Kidney tubule cell (primary cell): ENCODE measurements around the gene ARSD.
"Not testable (repeated sequence)": the region's sequence is repeated elsewhere in the genome, so short reads cannot be mapped to it uniquely, and the experiment has no call there.

Experiments used
- DNase-seq: peaks from one replicate; pipeline ENCODE4 v3.0.0-alpha.2; 2018; ENCODE audit warnings: low spot score

The ARSD gene, protein sequence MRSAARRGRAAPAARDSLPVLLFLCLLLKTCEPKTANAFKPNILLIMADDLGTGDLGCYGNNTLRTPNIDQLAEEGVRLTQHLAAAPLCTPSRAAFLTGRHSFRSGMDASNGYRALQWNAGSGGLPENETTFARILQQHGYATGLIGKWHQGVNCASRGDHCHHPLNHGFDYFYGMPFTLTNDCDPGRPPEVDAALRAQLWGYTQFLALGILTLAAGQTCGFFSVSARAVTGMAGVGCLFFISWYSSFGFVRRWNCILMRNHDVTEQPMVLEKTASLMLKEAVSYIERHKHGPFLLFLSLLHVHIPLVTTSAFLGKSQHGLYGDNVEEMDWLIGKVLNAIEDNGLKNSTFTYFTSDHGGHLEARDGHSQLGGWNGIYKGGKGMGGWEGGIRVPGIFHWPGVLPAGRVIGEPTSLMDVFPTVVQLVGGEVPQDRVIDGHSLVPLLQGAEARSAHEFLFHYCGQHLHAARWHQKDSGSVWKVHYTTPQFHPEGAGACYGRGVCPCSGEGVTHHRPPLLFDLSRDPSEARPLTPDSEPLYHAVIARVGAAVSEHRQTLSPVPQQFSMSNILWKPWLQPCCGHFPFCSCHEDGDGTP

DNA sequence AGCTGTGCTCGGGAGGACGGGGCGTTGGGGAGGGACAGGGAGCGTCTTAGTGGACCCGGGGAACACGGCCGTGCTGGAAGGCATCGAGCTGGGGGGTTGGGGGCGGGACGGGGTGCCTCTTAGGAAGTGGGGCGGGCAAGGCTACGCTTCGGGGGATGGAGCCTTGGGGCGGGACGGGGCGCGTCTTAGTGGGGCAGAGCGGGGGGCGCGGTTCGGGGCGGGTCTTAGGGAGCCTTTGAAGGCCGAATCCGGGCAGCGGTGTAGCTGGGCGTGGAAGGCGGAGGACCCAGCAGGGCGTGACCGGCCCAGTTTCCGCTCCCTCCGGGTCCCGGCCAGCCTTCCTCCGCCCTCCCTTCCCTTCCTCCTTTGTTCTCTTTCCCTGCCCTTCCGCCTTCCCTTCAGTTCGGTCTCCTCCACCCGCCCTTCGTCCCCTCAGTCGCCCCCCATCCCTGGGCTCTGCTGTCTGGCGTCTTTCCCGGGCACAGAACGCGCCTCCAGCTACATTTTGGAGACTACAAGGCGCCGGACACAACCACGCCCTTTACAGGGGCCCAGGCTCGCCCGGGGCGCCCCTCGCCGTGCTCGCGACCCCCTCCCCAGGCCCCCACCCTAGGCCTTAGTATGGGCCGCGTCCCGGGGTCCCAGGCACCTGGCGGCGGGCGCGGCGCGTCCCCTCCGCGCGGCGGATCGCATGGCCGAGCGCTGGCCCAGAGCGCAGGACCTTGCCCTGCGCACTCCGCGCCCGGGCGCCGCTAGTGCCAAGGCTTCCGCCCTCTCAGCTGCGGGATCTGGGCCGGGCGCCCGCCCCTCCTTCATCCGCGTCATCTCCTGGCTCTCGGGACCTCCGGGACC lies at the start of gene ARSD:
ARSD (minus strand) TSS at position 757 of the 852 bp plus-strand sequence; CDS start at position 693, 64 bp downstream.
- DNase-seq, result peak; percentile 96

DNA sequence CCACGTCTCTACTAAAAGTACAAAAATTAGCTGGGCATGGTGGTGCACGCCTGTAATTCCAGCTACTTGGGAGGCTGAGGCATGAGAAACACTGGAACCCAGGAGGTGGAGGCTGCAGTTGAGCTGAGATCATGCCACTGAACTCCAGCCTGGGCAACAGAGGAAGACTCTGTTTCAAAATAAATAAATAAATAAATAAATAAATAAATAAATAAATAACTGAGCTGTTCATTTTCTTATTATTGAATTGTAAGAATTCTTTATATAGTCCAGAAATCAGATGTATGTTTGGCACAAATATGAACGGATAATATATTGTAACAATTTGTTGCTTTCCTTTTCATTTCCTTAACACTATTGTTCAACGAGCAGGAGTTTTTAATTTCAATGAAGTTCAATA lies 49.5 kb upstream of the ARSD start:
- not testable (repeated sequence) for DNase-seq

DNA sequence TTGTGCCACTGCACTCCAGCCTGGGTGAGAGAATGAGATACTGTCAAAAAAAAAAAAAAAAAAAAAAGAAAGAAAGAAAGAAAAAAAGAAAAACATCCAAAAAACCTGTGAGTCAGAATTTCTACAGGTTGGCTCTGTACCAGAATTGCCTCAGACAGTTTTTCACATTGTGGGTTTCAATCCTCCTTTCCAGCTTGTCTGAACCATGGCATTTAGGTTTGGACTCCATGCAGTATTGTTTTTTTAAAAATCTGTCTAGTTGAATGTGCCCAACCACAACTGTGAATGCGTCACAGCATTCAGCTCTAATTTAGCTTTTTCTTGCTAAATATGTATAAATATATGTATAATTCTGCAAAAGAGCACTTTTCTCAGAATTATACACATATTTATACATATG lies 45.8 kb upstream of the ARSD start:
- DNase-seq, result no peak

DNA sequence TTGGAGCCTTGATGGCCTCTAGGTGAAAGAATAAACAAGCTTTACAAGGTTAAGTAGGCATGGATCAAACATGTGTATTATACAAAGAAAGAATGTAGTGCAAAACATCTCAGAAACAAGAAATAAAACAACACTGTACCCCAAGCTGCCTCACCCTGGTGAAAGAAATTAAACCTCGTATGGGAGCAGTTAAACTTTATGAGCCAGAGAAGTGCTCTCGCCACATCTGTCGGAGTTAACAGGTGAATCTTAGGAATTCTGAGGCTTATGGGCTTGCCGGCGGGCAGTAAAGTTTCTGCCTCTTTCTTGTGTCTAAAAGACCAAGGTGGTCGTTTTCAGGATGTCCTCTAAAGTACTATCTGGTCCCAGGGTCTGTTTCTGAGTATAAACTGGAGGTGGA lies 43.3 kb upstream of the ARSD start:
- DNase-seq, result no peak

DNA sequence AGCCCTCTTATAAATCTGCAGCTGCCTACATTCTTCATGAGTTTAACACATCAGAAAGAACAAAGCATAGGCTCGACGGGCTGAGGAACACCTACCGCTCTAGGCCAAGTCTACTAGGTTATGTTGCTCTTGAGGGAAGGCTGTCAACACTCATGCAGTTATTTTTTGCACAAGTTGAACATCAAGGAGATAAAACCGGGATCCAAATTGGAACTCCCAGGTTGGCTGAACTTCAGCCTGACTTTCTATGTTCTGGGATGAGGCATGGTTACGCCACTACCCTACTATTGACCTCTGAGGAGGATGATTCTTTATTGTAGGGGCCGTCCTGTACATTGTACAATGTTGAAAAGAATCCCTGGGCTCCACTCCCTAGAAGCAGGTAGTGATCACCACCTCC lies 39.9 kb upstream of the ARSD start:
- DNase-seq, result no peak

DNA sequence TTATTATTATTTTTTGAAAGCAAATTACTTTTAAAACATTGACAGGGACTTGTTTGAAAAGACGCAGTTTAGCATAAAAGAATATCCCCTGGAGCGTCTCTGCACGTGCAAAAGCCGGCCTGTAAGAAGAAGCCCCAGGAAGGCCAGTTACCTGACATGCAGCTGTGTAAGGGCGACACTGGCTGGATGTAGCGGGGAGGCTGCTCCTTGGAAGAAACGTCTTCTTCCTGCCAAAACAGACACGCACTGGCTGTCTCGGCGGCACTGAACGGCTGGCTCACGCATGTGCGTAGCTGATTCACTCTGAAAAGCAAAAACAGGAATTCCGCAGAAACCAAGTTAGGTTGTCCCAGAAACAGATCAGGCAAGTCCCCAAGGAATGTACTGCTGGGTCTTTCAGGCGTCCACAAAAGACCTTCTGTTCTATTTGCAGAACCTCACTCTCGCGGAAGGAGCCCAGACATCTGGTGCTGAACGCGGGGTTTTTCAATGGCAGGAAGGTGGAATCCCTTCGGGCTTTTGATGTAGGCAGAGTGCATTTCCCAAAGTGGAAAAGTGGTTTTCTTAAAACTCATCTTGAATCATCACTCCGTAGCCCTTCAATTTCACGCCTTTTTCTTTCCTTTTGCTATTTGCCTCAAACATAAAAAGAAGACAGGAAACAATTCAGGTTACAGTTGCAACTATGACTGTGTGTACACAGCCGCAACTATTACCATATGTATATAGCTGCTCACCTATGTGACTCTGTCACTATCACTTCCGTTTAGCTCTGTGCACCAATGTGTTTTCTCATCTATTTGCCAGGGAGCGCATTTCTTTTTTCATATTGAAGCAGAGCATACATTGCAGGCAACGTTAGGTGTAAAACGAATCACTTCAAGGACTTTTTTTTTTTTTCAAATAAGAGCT lies 39.1 kb upstream of the ARSD start:
- DNase-seq, result peak; percentile 7

DNA sequence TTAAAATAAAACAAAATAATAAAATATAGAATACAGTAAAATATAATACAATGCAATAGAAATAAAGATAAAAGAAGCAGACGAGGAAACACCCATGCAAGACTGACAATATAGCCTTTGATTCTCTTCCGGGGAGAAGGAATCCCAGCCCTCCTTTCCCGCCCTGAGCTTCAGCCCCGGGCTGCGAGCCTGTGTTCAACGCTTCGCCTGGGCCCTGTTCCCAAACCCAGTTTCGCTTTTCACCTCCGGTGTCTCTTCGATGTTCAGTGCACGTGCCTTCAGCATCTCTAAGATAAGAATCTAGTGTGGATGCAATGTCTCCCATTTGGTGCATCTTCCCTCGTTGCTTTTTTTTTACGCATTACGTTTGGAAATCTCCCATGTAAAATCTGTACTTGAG lies 38.4 kb upstream of the ARSD start:
- DNase-seq, result no peak

DNA sequence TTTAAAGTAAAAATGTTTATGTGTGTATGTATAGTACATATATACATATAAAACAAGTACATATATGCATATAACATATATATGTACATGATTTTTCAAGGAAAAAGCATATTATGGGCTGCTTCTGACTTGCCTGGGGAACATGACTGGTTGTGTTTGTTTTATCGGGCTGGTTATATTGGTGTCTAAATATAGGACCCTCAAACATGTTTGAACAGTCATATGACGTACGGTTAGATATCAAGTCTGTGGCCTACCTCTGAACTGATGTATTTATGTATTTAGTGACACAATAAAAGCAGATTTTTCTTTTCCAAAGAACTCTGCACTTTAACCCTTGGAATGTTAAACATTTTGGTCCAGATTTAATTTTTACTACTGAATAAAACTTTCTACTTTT lies 37.9 kb upstream of the ARSD start:
- DNase-seq, result no peak

DNA sequence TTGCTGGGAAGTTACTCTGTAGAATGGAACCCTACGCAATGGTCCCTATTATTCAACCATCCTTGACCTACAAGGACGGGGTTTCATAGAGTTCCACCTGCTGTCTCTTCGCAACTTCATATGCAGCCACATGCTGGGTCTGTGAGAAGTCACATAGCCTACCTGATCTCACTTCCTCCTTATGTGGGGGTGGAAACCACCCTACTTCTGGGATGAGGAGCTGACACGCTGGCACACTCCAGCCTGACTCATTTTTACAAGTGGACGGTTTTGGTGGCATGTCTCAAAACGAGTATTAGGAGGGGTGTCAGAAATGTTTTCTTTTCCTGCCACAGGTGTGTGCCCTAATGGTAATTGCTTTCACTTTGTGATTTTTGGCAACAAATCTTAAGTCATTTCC lies 36.8 kb upstream of the ARSD start:
- DNase-seq, result peak; percentile 87

DNA sequence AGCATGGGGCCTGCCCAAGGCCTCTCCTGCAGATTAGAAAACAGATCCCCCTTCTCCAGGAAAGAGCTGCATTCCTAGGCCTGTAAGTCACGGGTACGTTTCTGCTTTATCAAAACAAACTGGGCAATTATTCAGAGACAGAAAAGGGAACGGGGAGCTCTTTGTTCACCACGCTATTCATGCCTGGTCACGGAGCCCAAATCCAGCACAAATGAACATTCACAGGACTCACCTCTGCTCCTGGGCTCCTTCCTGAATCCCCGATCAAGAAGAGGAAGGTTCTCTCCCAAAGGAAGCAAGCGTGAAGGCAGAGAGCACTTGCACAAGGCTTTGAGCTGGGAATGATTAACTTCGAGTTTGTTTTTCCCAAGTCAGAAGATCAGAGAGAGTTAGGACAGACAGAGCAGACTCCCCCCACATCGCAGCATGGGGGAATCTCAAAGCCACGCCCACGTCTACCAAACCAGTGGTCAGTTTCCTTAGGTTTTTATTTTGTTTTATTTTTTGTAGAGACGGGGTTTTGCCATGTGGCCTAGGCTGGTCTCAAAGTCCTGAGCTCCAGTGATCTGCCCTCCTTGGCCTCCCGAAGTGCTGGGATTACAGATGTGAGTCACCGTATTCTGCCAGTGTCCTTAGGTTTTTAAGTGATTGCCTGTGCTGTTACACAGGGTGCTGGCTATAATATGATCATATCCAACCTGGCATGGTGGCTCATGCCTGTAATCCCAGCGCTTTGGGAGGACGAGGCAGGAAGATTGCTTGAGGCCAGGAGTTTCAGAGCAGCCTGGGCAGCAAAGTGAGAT lies 35.1 kb upstream of the ARSD start:
- DNase-seq, result peak; percentile 90

DNA sequence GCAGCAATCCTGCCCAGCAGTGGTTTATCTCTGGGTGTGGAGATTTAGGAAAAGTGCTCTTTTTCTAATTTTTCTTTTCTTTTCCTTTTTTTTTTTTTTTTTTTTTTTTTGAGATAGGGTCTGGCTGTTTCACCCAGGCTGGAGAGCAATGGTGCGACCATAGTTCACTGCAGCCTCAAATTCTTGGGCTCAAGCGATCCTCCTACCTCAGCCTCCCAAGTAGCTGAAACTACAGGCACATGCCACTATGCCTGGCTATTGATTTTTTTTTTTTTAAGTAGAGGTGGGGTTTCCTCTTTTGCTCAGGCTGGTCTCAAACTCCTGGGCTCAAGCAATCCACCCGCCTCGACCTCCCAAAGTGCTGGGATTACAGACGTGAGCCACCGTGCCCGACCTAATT lies 34.3 kb upstream of the ARSD start:
- DNase-seq, result not testable (repeated sequence)

DNA sequence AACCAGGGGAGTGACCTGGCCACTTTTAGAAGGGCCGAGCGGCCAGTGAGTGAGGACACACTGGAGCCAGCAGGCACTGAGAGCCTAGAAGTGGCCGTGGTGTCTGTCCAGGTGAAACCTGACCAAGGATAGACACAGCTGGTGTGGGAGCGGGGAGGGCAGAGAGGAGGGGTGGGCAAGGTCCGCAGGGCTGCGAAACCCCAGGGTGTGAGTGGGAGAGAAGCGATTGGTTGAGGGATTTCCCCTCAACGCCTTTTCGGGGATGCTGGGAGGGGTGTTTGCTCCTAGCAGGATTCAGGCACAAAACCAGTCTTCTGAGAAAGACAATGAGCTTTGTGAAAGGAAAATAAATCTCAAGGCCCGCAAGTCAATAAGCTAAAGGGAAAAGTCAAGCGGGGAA lies 33.2 kb upstream of the ARSD start:
- no peak for DNase-seq

DNA sequence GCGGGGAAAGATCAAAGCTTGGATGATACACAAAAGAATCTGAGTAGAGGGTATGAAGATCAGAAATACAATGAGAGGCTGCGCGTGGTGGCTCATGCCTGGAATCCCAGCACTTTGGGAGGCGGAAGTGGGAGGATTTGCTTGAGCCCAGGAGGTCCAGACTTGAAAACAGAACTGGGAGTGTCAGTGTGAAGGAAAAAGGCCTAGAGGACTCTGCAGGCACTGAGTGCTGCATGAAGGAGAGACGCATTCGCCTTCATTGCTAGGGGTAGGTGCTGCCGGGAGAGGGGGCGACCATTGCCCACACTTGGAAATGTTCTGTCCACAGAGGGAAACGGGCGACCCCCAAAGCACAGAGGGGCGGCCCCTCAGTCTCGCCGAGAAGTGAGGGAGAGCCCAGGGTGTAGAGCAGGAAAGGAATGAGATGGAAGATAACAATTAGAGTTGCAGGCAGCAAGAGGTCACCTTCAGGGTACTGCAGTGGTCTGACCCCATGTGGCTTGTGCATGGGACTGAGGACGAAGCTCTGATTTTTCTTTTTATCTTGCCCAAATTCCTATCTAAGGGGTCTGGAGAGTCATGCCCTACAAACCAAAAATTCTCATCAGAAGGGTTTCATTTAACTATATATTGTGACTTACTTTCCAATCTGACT lies 31.8 kb upstream of the ARSD start:
- no peak for DNase-seq

DNA sequence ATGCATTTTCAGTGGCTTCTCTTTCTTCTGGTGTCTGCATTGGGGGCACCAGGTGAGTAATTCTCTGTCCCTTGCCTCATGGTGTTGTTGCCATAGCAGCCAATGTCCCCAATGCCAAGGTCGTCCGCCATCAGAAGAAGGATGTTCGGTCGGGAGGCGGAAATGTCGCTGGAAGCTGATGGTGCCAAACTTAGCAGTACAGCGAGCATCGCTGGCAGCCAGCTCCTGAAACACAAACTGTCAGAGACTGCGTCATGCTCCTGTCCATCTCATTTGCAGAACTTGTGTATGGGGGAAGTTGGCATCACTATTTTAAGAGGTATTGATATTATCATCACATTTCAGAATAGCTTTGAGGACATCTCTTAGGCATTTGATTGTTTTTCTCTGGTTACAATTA lies 29.1 kb upstream of the ARSD start:
- no peak for DNase-seq

DNA sequence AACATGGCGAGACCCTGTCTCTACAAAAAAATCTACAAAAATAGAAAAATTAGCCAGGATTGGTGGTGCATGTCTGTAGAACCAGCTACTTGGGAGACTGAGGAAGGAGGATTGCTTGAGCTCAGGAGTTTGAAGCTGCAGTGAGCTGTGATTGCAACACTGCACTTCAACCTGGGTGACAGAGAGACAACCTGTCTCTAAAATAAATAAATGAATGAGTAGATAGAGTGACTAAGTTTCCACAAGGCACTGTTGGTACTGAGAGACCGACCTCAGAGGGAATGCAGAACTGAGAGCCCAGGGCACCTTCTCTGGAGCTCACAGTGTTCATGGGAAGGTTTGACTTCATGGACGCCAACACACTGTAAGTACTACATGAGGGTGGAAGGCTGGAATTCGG lies 26.7 kb upstream of the ARSD start:
- no peak for DNase-seq

DNA sequence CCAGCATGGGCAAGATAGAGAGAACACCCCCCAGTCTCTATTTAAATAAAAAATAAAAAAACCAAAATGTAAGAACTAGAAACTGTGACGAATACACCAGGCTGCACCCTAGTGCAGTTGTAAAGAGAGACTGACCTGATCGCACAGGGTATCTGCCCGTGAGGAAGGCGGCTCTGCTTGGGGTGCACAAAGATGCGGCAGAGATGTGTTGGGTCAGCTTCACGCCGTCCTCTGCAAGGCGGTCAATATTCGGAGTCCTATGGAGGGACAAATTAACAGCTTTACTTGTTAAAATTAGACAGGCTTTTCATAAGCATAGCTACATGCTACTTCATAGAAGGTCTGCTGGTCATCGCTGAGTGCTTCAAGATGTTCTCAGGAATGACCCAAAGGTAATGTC lies 26.1 kb upstream of the ARSD start:
- no peak for DNase-seq

DNA sequence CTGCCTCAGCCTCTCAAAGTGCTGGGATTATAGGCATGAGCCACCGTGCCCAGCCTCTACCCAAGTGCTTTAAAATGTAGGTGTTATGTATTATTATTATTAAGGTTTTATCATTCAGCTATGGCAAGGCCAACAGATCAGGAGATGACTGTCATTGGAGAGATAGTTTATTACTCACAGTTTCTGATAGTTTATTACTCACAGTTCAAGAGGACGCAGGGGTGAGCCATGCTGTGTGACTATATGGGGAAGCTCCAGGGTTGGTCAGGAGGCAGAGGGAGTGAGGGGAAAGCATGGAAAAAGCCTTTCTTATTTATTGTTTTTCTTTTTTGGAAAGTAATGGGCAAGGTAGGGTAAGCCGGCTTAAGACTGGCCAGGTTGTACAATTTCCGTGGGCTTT lies 25.4 kb upstream of the ARSD start:
- peak; percentile 44 for DNase-seq

DNA sequence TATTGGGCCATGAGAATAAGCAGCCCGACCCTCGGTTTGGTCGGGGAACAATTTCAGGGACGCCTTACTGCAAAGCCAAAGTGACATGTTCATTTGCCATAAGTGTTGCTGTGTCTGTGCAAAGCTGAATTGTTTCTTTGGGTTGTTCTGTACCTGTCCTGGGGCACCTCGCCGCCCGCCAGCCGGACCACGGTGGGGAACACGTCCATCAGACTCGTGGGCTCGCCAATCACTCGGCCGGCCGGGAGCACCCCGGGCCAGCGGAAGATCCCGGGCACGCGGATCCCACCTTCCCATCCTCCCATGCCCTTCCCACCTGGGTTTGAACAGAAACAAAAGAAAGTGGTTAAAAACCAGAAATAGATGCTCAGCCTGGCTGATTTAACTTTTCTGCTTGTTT lies 8.8 kb upstream of the ARSD start:
- DNase-seq, result not testable (repeated sequence)

DNA sequence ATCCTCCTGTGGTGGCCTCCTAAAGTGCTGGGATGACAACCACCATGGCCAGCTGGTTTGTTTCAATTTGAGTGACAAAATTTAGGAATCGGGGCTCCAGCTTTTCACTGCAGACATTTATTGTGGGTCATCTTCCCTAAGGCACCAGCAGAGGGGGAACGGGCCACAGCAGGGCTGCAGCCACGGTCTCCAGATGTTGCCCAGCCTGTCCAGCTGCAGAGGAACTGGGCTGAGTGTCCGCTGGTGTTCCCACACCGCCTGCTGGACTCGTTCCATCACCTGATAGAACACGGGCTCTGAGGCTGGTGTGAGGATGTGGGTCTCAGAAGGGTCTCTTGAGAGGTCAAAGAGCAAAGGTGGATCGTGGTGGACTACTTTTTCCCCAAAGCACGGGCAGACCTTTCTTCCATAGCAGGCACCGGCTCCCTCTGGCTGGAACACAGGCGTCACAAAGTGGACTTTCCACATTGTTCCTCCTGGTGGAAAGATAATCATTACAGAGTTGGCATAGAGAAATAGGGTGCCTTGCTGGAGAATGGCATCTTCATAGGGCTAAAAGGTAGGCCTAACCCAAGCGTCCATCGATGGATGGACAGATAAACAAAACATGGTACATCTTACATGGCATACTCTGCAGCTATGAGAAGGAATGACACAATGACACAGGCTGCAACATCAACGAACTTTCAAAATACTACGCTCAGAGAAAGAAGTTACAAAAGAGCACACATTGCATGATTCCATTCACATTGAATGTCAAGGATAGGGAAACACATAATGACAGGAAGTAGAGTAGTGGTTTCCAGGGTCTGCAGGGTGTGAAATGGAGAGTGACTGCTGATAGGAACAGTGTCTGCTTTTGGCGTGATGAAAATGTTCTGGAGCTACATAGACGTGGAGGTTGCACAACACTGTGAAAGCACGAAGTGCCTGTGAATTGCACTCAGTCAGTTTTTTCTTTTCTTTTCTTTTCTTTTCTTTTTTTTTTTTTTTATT lies 5.9 kb upstream of the ARSD start:
- no peak for DNase-seq
